Posterior vena cava (tissue), 2 donors: Measurements from ENCODE around the gene SLC7A5. TPM values are rescaled to one million over a fixed set of nuclear protein-coding genes. Genes with fewer than 3 reads are reported as not detected.

Experiments used
- DNase-seq: peaks from one replicate; pipeline ENCODE4 v3.0.0-alpha.2; 2020; ENCODE audit warnings: low spot score
- intact Hi-C, 2 donors: fragments of 100-400 bp; cut with DNase I; formaldehyde crosslinking; loops; one replicate each; pipeline versions ENCODE4 v1.14.1 to v1.14.2; 2022 to 2023
- total RNA-seq, 2 donors: library from RNA; stranded (reverse); fragmentation: NEBNext Ultra II Directional; extraction: Animal tissue kit (Norgen Biotek cat#: 25700); gene quantifications; one replicate each; pipeline ENCODE4 v1.2.1, GENCODE V29; 2021
- donor health status: DM: yes; HTN: yes; CAD: no.
- donor health status: DM: yes; HTN: yes; CAD: no.

The SLC7A5 gene
- total RNA-seq, 2 donors from 2014 or later: 13.6 to 17.7 TPM

DNA sequence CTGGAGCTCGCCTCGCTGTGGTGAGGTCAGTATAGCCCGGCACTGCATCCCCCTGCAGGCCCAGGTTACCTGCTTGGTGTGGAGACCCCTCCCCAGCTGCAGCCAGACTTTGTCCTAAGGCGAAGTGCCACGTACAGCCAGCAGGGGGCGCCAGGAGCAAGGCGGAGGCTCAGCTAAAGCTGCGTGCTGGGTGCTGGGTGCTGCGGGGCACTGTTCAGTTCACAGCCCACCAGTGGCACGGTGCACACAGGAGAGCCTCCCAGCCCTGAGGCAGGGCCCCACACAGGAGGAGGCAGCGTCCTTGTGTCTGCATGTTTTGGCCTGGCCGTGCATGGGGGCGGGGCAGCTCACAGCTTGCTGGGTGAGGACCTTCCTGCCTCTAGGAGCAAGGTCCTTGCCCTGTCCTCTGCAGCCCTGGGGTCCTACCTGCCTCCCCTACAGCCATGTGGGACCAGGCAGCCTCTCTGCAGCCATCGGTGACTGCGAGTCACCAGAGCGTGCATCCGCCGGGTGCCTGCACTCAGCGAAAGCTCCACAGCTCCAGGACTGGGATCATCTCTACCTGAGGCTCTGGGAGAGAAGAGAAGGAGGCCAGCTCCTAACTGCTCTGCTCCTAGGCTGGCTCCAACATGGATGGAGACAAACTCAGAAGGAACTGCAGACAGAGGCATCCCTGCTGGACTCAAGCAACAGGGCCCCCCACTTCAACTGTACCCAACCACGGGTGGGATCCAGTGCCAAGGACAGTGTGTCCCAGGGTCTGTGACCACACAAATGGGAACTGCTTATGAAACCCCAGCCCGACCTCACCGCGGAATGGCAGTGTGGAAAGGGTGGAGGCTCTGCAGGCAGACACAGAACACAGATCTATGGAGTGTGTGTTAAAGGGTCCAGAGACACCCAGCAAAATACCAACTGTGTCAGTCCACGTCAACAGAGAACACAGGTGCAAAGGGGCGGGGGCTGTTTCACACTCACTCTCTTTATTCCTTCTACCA lies 19.0 kb downstream of the SLC7A5 start:
- intact Hi-C loops: loop anchor here (1.0 to 5.0 kb wide), 2 partner anchors 17 to 73 kb away; no protein-coding TSS in a partner anchor
- DNase-seq: peak; percentile 91

DNA sequence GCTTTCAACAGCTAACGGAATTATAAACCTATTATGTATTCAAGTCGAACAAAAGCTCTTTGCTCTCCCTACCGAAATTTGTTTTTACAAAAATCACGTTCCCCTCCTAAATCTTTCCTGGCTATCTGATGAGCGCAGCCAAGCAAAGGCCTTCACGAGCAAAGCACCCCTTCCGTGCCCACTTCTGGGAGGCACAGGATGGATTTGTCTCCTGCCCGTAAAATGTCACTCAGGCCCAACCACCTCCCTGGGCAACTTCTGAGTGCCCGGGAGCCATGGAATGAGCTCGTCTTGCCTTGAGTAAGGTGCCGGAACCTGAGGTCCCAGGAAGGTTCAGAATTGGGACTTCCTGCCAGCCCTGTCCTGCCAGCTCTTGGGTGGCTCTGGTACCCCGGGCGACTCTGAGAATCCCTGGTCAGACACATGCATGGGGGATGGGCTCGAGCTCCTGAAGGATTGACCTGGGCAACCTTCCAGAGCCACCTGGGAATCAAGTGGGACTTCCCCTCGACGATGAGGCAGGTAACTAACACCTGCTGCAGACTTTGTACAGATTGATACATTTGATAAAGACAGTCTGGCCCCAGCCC lies 19.8 kb downstream of the SLC7A5 start:
- DNase-seq: no peak
- intact Hi-C loops: loop anchor here in 1 of 2 donors (5.0 kb wide), 1 partner anchor 72 kb away; no protein-coding TSS in a partner anchor

GRCh38 chr16:87848676-87849345 lies 20.5 kb downstream of the SLC7A5 start:
- intact Hi-C loops: no loop called here
- DNase-seq: no peak

- no peak for DNase-seq
- intact Hi-C loops: no loop called here
These were observed 21.3 kb downstream of the SLC7A5 start for GRCh38 chr16:87847785-87848675.

GRCh38 chr16:87847467-87847784 lies 21.9 kb downstream of the SLC7A5 start:
- intact Hi-C loops: no loop called here
- no peak for DNase-seq

DNA sequence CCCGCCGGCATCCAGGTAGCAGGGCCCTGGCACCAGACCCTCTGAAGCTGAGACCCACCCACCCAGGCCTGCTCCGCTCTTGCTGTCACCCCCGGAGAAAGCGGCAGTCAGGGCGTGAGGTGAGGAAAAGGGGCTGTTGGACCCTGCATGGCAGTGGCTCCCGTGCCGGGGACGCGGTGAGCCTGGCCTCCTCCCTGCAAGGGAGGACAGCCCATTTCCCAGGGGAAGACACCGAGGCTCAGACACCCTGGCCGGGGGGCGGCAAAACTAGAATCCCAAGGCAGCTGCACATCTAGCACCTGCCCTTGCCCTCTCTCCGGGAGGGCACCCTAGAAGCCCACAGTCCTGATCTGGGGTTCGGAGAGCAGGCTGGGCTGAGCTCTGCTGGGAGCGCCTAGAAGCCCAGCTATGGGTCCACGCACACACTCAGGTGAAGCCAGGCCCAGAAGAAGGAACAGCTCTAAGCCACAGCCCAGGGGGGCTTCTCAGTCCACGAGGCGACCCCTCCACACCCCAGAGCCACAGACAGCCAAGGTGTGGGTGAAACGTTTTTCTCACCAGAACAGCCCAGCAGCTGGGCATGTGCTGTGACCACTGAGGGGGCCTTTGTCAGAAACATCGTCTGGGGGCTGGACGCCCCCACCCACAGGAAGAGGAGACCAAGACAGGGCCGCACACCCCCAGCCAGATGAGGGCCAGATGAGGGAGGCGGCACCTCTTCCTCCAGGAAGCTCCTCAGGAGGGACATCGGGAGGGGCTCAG lies 22.4 kb downstream of the SLC7A5 start:
- intact Hi-C loops: no loop called here
- DNase-seq: no peak

DNA sequence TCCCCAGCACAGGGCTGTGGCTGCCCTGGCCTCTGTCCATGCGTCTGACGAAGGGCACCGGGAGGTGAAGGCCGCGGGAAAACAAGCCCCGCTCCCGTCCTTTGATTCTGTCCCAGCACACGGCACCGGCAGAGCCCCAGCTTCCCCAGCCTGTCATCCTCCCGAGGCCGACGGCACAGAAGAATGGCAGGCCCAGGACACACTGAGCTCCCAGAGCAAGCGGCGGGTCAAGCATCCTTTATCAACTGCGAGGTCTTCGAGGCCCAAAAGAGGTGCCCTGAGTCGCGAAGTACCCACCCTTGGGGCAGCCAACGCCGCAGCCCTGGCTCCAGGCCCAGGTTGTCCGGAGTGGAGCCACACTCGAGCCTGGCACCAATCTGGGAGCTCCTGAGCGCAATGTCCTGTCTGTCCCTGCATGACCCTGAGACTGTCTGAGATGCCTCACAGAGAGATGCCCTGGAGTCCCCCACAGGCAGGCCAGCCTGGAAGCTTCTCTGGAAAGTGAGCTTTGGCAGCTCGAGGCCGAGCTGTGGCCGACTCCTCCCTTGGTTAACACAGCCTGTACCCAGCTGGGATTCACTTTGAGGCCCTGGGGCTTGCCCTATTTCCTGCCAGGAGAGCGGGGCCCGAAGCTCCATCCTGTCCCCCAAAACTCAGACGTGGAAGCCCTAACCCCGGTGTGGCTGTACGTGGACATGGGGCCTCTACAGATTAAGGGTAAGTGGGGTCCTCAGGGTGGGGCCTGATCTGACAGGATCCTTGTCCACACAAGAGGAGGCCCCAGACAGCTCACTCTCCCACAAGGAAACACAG lies 23.3 kb downstream of the SLC7A5 start:
- DNase-seq: no peak
- intact Hi-C loops: no loop called here

- no peak for DNase-seq
- intact Hi-C loops: no loop called here
These were observed 24.1 kb downstream of the SLC7A5 start for GRCh38 chr16:87845213-87845612.

- no peak for DNase-seq
- intact Hi-C loops: loop anchor here in 1 of 2 donors (5.0 kb wide), 1 partner anchor 32 kb away; no protein-coding TSS in a partner anchor
These were observed 24.5 kb downstream of the SLC7A5 start for GRCh38 chr16:87844809-87845208.

DNA sequence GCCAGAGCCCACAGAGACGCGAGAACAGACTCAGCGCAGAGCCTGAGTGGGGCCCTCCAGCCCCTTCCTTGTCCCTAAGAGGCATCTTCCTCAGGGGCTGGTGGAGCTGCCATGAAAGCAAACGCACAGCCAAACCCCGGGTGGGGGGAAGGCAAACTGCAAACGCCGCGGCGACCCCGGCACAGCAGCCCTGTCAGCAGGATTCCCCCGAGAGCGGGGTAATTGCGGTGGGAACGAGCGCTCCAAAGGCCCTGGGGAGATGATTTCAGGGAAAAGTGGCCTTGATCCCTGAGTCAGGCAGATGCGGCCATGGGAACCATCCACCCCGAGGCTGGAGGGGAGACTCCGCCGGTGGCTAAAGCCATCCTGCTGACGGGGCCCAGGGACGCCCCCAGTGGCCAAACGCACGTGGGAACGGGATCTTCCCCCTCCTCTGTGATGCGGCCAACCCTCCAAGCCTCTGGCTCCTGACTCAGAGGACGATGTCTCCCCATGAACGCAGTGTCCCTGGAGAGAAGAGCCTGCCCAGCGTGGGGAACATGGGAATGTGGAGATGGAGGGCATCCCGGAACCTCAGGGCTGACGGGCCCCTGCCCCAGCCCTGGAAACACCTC lies 25.1 kb downstream of the SLC7A5 start:
- intact Hi-C loops: loop anchor here in 1 of 2 donors (5.0 kb wide), 1 partner anchor 33 kb away; no protein-coding TSS in a partner anchor
- no peak for DNase-seq

- intact Hi-C loops: loop anchor here in 1 of 2 donors (5.0 kb wide), 1 partner anchor 34 kb away; no protein-coding TSS in a partner anchor
- DNase-seq: no peak
These were observed 25.6 kb downstream of the SLC7A5 start for GRCh38 chr16:87843678-87844105.

- DNase-seq: no peak
- intact Hi-C loops: loop anchor here in 1 of 2 donors (5.0 kb wide), 1 partner anchor 35 kb away; no protein-coding TSS in a partner anchor
These were observed 27.0 kb downstream of the SLC7A5 start for GRCh38 chr16:87842209-87842869.

GRCh38 chr16:87841340-87842208 lies 27.7 kb downstream of the SLC7A5 start:
- no peak for DNase-seq
- intact Hi-C loops: loop anchor here in 1 of 2 donors (5.0 kb wide), 1 partner anchor 36 kb away; no protein-coding TSS in a partner anchor

- intact Hi-C loops: loop anchor here in 1 of 2 donors (5.0 kb wide), 1 partner anchor 37 kb away; no protein-coding TSS in a partner anchor
- DNase-seq: no peak
These were observed 28.9 kb downstream of the SLC7A5 start for GRCh38 chr16:87840271-87840978.
